NCI-H2227 treated with DMSO at 0.1 percent for 48 hours (cell line): ENCODE measurements around the gene AFF3.

ENCODE experiments used
- DNase-seq: peaks from one replicate; lab custom pipeline; 2025; lab: John Stamatoyannopoulos, UW

AFF3 gene

DNA sequence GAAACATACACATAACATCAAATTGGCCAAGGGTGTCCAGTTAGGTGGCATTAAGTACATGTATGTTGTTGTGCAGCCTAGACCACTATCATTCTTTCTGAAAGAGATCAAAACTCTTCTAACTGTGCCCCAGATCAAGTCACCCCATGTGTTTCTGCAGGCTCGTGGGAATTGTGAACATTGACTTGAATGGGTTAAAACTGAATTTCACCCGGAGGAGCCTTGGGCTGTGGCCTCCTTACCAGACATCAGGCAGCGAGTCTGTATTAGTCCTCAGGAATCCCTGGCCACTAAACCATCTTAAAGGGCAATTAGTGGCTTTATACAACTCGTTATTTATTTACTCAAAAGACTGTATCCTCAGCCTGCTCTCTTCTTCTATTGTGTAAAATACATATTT, 503.6 kb downstream of the AFF3 start:
- no peak for DNase-seq

DNA sequence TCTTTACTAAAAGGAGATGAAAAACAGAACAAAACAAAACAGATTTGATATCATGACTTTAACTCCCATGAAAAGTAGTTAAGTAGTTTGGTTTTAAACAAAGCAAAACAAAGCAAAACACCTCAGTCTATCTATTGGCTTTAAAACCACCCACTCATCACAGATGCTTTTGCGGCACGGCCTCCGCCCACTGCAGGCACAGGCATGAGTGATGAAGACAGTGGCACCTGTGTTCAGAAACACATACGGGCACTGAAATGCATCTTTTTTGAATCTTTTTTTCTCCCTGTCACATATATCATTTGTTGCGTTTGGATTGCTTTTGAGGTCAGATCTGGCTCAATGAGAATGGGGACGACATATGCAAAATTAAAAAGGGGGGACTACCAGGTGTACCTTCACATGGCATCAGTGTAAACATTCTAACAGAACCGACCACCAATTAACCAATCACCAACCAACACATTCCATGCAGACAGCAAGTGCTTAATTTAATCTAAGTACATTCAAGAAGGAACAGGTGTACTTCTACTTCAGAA, 505.2 kb downstream of the AFF3 start:
- DNase-seq, result no peak

GRCh38 chr2:99636144-99637034, 506.0 kb downstream of the AFF3 start:
- DNase-seq, result no peak

DNA sequence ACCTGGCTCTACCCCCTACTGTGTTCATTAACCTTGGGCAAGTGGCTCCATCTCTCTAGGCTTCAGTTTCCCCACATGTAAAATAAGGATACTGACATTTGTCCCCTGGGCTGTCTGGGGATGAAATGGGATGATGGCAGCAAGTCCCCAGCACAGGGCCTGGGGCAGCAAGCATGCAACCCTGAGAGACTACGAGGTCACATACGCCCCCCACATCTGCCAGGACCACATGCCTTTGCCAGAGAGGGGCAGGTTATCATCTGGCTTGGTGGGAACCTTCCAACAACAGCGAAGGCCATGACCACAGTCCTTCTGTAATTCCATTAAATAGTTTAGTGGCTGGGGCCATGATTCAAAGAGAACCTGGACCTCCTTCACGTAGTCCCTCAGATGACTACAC, 506.7 kb downstream of the AFF3 start:
- no peak for DNase-seq

DNA sequence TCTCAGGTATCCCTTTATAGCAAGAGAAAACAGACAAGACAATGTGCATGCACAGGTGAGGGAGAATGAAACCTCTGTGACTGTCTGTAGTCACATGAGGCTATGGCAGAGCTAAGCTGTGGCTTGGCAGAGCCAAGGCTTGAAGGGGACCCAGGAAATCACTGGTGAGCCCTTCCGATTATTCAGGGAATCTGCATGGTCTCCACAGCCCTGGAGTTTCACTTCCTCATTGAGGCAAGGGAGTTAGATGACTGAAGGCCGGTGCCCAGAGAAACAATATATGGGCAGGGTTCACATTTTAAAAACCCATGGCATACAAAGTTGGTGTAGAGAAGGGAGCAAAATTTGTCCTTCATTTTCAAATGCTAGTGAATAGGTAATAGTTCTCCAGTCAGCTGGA, 508.2 kb downstream of the AFF3 start:
- DNase-seq, result no peak

DNA sequence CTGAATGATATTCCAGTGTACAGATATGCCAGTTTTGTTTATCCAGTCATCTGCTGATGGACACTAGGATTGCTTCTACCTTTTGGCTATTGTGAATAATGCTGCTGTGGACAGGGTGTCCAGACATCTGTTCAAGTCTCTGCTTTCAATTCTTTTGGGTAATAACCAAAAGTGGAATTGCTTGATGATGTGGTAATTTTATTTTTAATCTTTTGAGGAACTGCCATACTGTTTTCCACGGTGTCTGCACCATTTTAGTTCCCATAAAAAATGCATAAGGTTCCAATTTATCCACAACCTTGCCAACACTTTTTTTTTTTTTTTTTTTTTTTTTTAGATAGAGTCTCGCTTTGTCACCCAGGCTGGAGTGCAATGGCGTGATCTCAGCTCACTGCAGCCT, 510.7 kb downstream of the AFF3 start:
- DNase-seq, result no peak

DNA sequence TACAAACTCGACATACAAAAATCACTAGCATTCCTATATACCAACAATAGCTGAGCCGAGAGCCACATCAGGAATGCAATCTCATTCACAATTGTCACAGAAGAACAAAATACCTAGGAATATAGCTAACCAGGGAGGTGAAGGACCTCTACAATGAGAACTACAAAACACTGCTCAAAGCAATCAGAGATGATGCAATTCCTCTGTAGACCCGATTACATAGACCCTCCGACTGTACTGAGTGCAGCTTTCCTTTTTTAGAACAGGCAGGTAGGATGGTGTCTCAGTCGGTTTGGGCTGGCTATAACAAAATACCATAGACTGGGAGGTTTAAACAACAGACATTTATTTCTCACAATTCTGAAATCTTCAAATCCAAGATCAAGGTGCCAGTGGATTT, 513.1 kb downstream of the AFF3 start:
- no peak for DNase-seq

DNA sequence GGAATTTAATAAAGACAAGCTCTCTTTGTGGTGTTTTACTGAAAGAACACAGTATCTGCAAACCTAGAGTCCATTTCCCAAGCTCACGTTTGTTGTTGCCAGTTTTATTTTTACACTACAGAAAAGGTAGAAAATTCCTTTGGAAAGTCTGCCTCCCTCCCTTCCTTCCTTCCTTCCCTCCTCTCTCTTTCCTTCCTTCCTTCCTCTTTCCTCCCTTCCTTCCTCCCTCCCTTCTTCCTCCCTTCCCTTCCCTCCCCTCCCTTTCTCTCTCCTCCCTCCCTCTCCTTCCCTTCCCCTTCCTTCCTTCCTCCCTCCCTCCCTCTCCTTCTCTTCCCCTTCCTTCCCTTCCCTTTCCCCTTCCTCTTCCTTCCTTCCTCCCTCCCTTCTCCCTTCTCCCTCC, 516.2 kb downstream of the AFF3 start:
- DNase-seq, result no peak

GRCh38 chr2:99624677-99625076, 517.7 kb downstream of the AFF3 start:
- DNase-seq, result peak; percentile 35

- DNase-seq, result no peak
These were observed 518.8 kb downstream of the AFF3 start for GRCh38 chr2:99623613-99624012.

- DNase-seq, result no peak
These were observed 519.4 kb downstream of the AFF3 start for GRCh38 chr2:99623035-99623434.

DNA sequence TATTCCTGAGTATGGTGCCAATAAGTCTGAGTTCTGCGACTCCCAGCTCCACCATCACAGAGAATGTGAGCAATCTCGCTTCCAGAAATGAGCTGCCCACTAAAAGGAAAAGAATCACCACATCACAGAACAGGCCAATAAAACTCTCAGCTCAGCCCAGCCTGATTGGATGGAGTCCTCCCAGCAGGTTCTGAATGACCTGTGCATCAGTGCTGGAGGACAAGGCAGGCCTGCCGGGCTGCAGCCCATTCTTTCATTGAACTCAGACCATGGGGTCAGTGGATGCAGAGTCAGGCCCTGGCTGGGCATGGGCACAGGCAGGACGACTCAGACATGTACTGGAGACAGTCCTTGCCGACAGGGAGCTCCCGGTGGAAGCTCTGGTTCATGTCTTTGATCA, 519.9 kb downstream of the AFF3 start:
- no peak for DNase-seq

GRCh38 chr2:99621774-99622173, 520.6 kb downstream of the AFF3 start:
- DNase-seq, result no peak

- DNase-seq, result no peak
These were observed 521.3 kb downstream of the AFF3 start for GRCh38 chr2:99621106-99621505.

DNA sequence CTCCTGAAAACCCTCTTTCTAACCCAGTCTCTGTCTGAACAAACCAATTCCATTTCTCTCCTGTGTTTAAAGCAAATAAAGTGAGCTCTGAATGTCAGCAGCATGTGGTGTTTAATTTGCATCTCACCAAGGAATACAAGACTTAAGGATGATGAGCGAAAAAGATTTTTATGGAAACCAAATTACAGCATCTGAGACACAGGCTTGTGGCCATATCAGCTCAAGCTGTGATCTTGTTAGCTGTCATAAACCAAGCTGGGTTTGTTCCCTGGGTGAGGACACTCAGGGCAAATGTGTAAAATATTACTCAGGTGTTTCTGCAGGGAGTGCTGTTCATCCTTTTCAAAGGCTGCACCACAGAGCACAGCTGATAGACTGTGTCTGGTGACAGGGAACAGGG, 523.2 kb downstream of the AFF3 start:
- no peak for DNase-seq

DNA sequence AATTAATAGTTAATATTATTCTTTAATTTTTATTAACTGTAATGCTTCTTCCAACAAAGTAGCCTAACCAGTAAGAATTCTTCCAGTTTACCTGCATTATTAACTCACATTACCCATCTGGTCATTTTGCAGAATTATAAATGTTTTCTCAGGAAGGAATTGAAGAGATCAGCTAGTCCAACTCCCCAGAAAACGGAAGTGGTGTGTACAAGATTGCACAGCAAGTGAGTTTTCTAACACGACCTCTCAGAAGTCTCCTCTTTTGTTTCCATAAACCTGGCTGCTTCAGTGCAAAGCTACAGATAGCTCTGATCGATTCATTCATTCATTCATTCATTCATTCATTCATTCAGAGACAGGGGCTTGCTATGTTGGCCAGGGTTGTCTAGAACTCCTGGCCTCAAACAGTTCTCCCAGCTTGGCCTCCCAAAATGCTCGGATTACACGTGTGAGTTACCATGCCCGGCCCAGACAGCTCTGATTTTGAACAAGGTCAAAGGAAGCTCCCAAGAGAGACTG, 523.8 kb downstream of the AFF3 start:
- no peak for DNase-seq

DNA sequence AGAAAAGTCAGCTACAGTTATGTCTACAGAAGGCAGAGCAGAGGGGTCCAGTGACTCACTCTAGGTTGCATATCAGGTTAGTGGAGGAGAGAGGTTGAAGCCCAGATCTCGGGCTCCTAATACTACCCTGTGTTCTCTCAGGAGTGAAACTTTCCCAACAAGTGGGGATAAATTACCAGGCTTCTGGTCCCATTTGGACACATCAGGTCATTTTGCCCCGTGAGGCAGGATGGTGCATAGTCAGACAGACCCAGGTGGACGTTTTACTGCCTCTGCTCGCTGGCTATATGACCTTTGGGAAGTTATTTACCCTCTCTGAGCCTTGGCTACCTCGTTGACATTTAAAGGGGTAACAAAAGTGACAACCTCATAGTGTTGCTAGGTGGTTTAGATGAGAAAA, 524.6 kb downstream of the AFF3 start:
- no peak for DNase-seq

- DNase-seq, result no peak
These were observed 527.1 kb downstream of the AFF3 start for GRCh38 chr2:99615247-99615771.

DNA sequence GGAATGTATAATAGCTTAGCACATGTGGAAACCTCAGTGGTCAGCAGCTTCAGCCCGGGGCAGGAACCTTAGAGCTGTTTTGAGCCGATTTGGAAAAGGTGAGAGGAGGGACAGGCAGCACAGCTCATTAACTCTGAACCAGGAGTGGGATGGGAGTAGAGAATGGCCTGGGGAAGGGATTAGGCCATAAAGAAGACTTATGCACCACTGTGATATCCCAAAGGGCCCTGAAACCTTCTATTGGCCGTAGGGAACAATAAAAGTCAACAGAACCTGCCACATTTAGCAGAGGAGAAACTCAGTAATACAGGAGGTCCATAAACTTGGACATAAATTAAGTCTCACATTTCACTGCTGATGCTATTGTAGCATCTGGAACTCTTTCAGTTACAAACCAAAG, 528.4 kb downstream of the AFF3 start:
- no peak for DNase-seq

- no peak for DNase-seq
These were observed 530.6 kb downstream of the AFF3 start for GRCh38 chr2:99611786-99612185.

DNA sequence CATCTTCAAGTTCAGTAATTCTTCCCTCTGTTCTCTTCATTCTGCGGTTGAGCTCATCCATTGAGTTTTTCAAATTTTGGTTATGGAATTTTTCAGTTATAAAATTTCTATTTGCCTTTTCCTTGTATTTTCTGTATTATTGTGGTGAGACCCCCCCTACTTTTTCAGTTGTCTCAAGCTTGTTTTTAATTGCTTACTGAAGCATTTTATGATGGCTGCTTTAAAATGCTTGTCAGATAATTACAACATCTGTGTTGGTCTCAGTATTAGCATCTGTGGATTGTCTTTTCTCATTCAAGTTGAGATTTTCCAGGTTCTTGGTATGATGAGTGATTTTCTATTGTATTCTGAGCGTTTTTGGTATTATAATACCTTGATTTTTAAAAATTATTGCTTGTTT, 531.4 kb downstream of the AFF3 start:
- no peak for DNase-seq

- DNase-seq, result no peak
These were observed 532.5 kb downstream of the AFF3 start for GRCh38 chr2:99609851-99610381.

- DNase-seq, result no peak
These were observed 533.5 kb downstream of the AFF3 start for GRCh38 chr2:99608861-99609260.
